ENCODE measurements around the gene HMOX1.
"Not testable (repeated sequence)": the region's sequence is repeated elsewhere in the genome, so short reads cannot be mapped to it uniquely, and the experiment has no call there.

The HMOX1 gene

GRCh38 chr22:35350539-35351503 is 30.1 kb upstream of the HMOX1 start:
- DNase-seq = peak; percentile 81 to 83

- peak; percentile 39 to 55 for DNase-seq
Observed at GRCh38 chr22:35352214-35353111, 28.4 kb upstream of the HMOX1 start.

GRCh38 chr22:35353318-35353717 is 27.6 kb upstream of the HMOX1 start:
- no peak for DNase-seq

GRCh38 chr22:35354068-35354467 is 26.8 kb upstream of the HMOX1 start:
- DNase-seq = no peak

GRCh38 chr22:35357883-35358621 is 22.8 kb upstream of the HMOX1 start:
- no peak for DNase-seq

GRCh38 chr22:35359380-35360065 is 21.4 kb upstream of the HMOX1 start:
- DNase-seq = no peak

- DNase-seq = no peak
Observed at GRCh38 chr22:35361001-35361558, 19.8 kb upstream of the HMOX1 start.

GRCh38 chr22:35363566-35364086 is 17.3 kb upstream of the HMOX1 start:
- DNase-seq = no peak

- not testable (repeated sequence) for DNase-seq
Observed at GRCh38 chr22:35364230-35364629, 16.7 kb upstream of the HMOX1 start.

GRCh38 chr22:35367331-35367886 is 13.5 kb upstream of the HMOX1 start:
- DNase-seq = no peak

GRCh38 chr22:35368386-35368785 is 12.5 kb upstream of the HMOX1 start:
- DNase-seq = no peak

GRCh38 chr22:35369996-35370395 is 10.9 kb upstream of the HMOX1 start:
- no peak for DNase-seq

- no peak for DNase-seq
Observed at GRCh38 chr22:35373781-35374180, 7.1 kb upstream of the HMOX1 start.

- DNase-seq = no peak
Observed at GRCh38 chr22:35375031-35375430, 5.9 kb upstream of the HMOX1 start.

- no peak for DNase-seq
Observed at GRCh38 chr22:35375526-35375925, 5.4 kb upstream of the HMOX1 start.

- DNase-seq = peak; percentile 24 to 38
Observed at GRCh38 chr22:35376728-35377472, 4.0 kb upstream of the HMOX1 start.

- no peak for DNase-seq
Observed at GRCh38 chr22:35377735-35378134, 3.2 kb upstream of the HMOX1 start.

- DNase-seq = no peak
Observed at GRCh38 chr22:35378621-35379020, 2.3 kb upstream of the HMOX1 start.

GRCh38 chr22:35379146-35379993 is 1.5 kb upstream of the HMOX1 start:
- DNase-seq = no peak

- DNase-seq = no peak
Observed at GRCh38 chr22:35380013-35380412, 883 bp upstream of the HMOX1 start.
